Activated naive CD4-positive, alpha-beta T cell treated with anti-CD3 and anti-CD28 coated beads, Interleukin-2, amount 50 U/mL, for 24 hours (primary cell): Measurements from ENCODE around the gene SPOCK3.

Experiments used
- H3K27ac Mint-ChIP-seq: one replicate; pipeline ENCODE4 v1.8.0; 2021; ENCODE audit warnings: mild to moderate bottlenecking, mixed read lengths
- H3K27me3 Mint-ChIP-seq: one replicate; pipeline ENCODE4 v1.8.0; 2021; ENCODE audit warnings: mixed read lengths
- H3K36me3 Mint-ChIP-seq: one replicate; pipeline ENCODE4 v1.8.0; 2021; ENCODE audit warnings: mixed read lengths
- H3K4me1 Mint-ChIP-seq: one replicate; pipeline ENCODE4 v1.8.0; 2021; ENCODE audit warnings: mixed read lengths
- H3K4me3 Mint-ChIP-seq: one replicate; pipeline ENCODE4 v1.8.0; 2021; ENCODE audit warnings: mild to moderate bottlenecking, mixed read lengths
- H3K9me3 Mint-ChIP-seq: one replicate; pipeline ENCODE4 v1.8.0; 2021; ENCODE audit warnings: mixed read lengths

SPOCK3 gene

DNA sequence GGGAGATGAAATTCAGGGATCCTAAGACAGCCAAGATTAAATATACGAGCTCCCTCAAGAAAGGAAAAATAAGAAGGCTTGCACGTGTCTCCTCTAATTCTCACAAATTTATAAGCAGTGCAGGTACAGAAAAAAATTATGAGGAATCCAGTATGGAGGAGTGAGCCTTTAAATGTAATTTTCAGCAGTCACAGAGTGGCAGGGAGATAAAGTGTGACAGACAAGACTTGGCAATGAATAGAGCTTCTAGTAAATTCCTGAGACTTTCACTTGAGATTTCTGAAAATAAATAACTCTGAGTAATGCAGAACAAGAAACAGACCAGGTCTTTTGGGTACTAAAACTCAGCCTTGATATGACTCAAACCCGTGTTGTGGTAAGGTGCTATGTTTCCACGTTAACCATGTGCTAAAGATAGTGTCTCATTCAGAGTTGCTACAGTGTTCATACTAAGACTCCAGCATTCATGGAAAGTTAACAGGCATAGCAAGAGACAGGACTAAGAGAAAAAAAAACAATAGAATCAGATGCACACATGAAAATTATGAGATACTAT, 119.8 kb downstream of the SPOCK3 start:
- no peaks in the 10 kb centered on the region for H3K36me3 Mint-ChIP-seq
- H3K4me3 Mint-ChIP-seq, result no peak overlapping the region
- no peaks in the 10 kb centered on the region for H3K27me3 Mint-ChIP-seq

DNA sequence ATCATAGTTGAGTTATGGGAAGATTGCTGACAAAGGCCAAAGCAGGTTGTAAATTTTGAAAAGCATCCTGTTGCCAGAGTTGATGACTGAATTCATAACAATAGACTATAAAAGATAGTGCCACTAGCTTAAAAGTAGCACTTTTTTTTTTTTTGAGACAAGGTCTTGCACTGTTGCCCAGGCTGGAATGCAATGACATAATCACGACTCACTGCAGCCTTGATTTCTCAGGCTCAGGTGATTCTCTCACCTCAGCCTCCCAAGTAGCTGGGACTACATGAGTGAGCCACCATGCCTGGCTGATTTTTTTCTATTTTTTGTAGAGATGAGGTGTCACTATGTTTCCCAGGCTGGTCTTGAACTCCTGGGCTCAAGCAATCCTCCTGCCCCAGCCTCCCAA, 122.7 kb downstream of the SPOCK3 start:
- H3K4me1 Mint-ChIP-seq, result no peaks in the 10 kb centered on the region
- H3K36me3 Mint-ChIP-seq, result no peaks in the 10 kb centered on the region
- no peak overlapping the region for H3K4me3 Mint-ChIP-seq
- no peaks in the 10 kb centered on the region for H3K9me3 Mint-ChIP-seq
- no peak overlapping the region for H3K27ac Mint-ChIP-seq
- H3K27me3 Mint-ChIP-seq, result no peaks in the 10 kb centered on the region

More for the DNA sequence above, 119.8 kb downstream of the SPOCK3 start:
- Mint-ChIP-seq H3K4me1 (no peaks in the 10 kb centered on the region), H3K27ac (no peak overlapping the region), H3K9me3 (no peaks in the 10 kb centered on the region)

DNA sequence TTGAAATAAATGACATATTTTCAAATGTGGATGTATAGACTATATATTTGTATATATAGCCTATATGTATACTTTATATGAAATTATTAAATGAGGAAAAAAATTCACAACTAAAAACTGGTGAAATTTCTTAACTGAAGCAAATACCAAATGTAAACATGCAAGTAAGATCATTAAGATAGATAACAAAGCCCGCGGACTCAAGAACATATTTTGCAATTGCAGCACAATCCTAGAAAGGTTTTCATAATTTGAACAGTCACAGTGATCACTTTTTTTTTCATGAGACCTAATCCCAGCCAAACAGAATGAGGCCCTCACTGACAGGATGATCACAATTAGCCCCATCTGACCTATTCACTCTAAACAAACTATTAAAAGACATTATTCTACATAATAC, 123.2 kb downstream of the SPOCK3 start:
- H3K36me3 Mint-ChIP-seq, result no peaks in the 10 kb centered on the region
- H3K4me3 Mint-ChIP-seq, result no peak overlapping the region
- H3K27ac Mint-ChIP-seq, result no peak overlapping the region
- H3K9me3 Mint-ChIP-seq, result no peaks in the 10 kb centered on the region
- H3K4me1 Mint-ChIP-seq, result no peaks in the 10 kb centered on the region
- H3K27me3 Mint-ChIP-seq, result no peaks in the 10 kb centered on the region

DNA sequence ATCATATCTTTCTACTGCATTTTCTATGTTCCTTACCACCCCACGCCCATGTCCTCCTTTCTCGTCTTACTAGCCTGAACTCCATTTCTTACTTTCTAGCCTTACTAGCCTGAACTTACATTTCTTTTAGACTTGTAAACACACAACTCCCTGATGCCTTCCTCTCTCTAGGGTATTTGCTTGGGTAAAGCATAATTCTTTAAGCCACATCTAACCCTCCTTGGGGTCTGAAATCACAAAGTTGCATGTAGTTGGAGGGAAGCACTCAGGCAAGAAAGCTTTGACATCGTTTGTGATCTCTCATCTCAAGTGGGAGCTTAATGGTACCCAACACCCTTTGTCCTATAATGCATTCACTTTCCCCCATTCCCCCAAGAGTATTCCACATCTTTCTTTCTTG, 124.4 kb downstream of the SPOCK3 start:
- Mint-ChIP-seq H3K36me3 (no peaks in the 10 kb centered on the region), H3K27ac (peak overlapping the region; percentile 20), H3K9me3 (peaks cover 6% of the 10 kb centered on the region), H3K4me1 (no peaks in the 10 kb centered on the region), H3K27me3 (no peaks in the 10 kb centered on the region), H3K4me3 (no peak overlapping the region)

DNA sequence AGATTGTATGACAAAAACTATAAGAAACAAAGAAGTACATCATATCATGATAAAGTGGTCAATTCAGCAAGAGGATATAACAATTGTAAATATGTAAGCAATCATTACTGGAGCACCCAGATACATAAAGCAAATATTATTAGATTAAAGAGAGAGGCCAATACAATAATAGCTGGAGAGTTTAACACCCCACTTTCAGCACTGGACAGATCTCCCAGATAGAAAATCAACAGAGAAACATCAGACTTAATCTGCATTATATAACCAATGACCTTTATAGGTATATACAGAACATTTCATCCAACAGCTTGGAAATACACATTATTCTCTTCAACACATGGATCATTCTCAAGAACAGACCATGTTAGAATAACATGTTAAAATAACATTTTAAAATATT, 128.4 kb downstream of the SPOCK3 start:
- H3K4me3 Mint-ChIP-seq, result no peak overlapping the region
- no peak overlapping the region for H3K27ac Mint-ChIP-seq
- no peaks in the 10 kb centered on the region for H3K4me1 Mint-ChIP-seq
- H3K36me3 Mint-ChIP-seq, result no peaks in the 10 kb centered on the region
- H3K27me3 Mint-ChIP-seq, result no peaks in the 10 kb centered on the region
- peaks cover 15% of the 10 kb centered on the region for H3K9me3 Mint-ChIP-seq

DNA sequence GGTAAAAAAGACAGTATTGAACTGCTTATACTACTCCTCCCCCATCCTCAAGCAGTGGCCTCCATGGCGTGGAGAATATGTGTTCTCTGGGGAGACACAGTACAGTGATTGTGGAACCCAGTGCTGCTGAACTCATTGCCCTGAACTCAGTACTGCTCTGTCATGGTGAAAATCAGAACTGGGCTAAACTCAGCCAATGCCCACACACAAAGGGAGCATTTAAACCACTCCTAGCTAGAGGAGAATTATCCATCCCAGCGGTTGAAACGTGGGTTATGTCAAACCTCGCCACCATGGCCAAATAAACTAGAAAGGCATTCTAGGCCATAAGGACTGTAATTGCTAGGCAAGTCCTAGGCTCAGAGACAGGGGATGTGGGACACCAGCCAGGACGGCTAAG, 131.8 kb downstream of the SPOCK3 start:
- Mint-ChIP-seq H3K27ac (no peak overlapping the region), H3K36me3 (no peaks in the 10 kb centered on the region), H3K9me3 (peaks cover 15% of the 10 kb centered on the region), H3K4me3 (no peak overlapping the region), H3K27me3 (no peaks in the 10 kb centered on the region), H3K4me1 (no peaks in the 10 kb centered on the region)

DNA sequence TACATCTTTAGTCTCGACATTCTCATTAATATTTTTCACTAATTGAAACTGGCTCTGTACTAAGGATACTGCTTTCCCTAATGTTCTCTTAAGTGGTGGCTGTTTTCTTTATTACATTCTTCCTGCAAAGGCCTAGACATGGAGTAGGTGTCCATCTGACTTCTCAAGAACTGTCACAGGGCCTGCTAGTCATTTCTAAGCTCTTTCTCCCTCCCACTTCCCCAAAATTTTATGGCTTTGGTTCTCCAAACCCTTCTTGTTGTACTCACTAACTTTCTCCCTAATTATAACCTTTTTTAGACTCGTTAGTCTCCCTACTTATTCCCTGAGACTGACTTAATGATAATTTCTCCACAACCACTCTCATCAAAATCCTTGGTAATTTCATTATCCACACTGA, 133.3 kb downstream of the SPOCK3 start:
- H3K27ac Mint-ChIP-seq, result no peak overlapping the region
- H3K4me3 Mint-ChIP-seq, result no peak overlapping the region
- peaks cover 15% of the 10 kb centered on the region for H3K9me3 Mint-ChIP-seq
- H3K27me3 Mint-ChIP-seq, result no peaks in the 10 kb centered on the region
- H3K4me1 Mint-ChIP-seq, result no peaks in the 10 kb centered on the region
- no peaks in the 10 kb centered on the region for H3K36me3 Mint-ChIP-seq

DNA sequence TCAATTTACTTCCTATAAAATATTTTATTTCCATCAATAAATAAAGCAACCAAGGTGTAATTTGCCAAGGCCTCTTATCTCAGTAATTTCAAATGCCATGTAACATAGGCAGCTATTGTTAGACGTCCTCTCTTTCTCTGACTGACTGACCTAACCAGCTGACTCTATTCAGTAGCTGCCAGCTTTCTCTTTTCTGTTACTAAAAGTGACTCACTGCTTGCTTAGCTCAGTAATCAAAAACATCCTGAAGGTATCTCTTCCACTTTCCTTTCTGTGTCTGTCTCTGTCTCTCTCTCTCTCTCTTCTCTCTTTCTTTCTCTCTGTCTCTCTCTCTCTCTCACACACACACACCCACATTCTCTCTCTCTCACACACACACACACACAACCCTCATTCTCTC, 134.2 kb downstream of the SPOCK3 start:
- Mint-ChIP-seq H3K4me3 (no peak overlapping the region), H3K9me3 (peaks cover 10% of the 10 kb centered on the region), H3K27me3 (no peaks in the 10 kb centered on the region), H3K36me3 (no peaks in the 10 kb centered on the region), H3K4me1 (no peaks in the 10 kb centered on the region), H3K27ac (no peak overlapping the region)

DNA sequence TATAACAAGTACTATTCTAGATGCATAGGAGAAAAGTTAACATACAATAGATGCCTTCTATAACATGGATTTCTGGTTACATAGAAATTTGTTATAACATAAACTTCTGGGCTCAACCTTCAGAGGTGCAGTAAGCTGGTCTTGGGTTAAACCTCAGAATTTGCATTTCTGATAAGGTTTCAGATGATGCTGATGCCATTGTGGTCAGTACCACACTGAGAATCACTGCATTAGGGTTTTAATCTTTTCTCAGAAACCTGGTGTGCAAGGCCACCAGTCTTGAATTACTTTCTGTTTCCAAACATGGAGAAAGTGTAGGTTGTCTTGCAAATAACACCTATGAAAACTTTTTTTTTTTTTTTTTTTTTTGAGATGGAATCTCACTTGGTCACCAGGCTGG, 146.2 kb downstream of the SPOCK3 start:
- H3K27ac Mint-ChIP-seq, result no peak overlapping the region
- no peaks in the 10 kb centered on the region for H3K27me3 Mint-ChIP-seq
- H3K4me3 Mint-ChIP-seq, result no peak overlapping the region
- H3K4me1 Mint-ChIP-seq, result no peaks in the 10 kb centered on the region
- H3K9me3 Mint-ChIP-seq, result peaks cover 4% of the 10 kb centered on the region
- H3K36me3 Mint-ChIP-seq, result no peaks in the 10 kb centered on the region

DNA sequence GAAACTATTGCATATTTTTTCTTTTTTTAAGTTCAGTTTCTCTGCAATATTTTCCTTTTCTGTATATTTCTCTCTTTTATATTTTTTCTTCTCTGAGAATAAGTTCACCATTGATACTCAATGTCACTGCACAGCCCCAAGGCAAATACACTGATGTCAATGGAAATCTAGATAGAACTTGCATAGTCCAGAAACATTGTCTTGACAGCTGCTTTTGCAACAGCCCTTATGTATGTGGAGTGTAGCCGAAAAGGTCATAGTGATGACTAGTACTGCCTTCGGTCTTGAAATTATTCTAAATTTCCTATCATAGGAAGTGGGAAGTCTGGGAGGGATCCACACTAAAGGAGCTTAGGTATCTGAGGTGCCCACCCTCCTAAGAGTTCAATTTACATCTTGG, 150.0 kb downstream of the SPOCK3 start:
- Mint-ChIP-seq H3K36me3 (no peaks in the 10 kb centered on the region), H3K9me3 (no peaks in the 10 kb centered on the region), H3K4me3 (no peak overlapping the region), H3K27ac (no peak overlapping the region), H3K4me1 (no peaks in the 10 kb centered on the region), H3K27me3 (no peaks in the 10 kb centered on the region)

DNA sequence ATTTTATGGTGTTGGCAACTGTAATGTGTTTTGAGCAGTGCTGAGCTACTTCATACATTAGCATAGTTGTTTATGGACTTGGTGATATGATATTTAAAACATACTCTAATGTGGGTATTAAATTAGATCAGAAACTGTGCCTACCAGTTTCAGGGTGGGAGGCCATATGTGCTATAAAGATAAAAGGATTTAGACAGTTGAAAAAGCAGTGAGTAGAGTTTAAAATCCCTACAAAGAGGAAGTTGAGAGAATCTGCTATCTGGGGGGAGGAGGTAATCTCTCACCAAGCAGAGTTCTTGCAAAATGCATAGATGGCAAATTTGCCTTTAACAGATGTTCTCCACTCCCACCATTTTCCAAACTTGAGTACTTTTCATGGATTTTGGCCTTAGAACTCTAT, 154.5 kb downstream of the SPOCK3 start:
- no peak overlapping the region for H3K4me3 Mint-ChIP-seq
- H3K36me3 Mint-ChIP-seq, result no peaks in the 10 kb centered on the region
- H3K27ac Mint-ChIP-seq, result no peak overlapping the region

DNA sequence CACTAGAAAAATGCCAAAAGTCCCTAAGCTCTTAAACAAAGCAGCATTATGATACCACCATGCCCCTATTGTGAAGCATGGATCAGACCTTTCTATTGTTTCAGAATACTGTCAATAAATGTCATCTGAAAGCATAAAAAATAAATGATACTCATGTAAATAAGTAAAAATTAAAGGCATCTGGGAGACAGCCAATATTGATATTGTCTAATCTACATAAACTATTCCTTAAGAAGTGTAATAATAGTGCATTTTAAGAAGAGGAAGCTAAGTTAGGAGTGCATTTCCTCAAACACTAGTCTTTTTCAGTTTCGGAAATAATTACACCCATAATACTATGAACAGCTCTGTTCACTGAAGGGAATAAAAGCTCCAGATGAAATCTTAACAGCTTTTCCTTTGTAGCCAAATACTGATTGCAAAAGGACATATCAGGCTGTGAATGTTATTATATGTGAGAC, 181.6 kb downstream of the SPOCK3 start:
- no peak overlapping the region for H3K4me3 Mint-ChIP-seq
- H3K36me3 Mint-ChIP-seq, result no peaks in the 10 kb centered on the region
- H3K4me1 Mint-ChIP-seq, result no peaks in the 10 kb centered on the region
- H3K27me3 Mint-ChIP-seq, result no peaks in the 10 kb centered on the region
- H3K9me3 Mint-ChIP-seq, result no peaks in the 10 kb centered on the region
- H3K27ac Mint-ChIP-seq, result no peak overlapping the region

More for the DNA sequence above, 154.5 kb downstream of the SPOCK3 start:
- no peaks in the 10 kb centered on the region for H3K4me1 Mint-ChIP-seq
- H3K9me3 Mint-ChIP-seq, result peaks cover 5% of the 10 kb centered on the region
- no peaks in the 10 kb centered on the region for H3K27me3 Mint-ChIP-seq

DNA sequence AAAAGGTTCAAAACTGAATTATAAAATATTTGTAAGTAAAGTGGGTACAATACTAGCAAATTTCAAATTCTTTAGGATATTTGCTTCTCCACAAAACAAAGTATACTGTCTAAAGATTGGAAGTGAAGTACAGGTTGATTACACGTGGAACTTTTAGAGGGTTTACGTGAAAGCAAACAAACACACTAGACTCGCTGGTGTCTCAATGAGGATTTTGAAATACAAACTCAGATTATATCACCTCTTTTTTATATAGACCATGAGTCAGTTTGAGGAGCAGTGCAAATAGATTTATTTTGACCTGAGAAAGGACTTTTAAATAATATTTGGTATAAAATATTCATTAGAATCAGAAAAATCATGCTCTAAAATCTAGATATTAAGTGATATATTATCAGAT, 185.0 kb downstream of the SPOCK3 start:
- Mint-ChIP-seq H3K9me3 (no peaks in the 10 kb centered on the region), H3K4me1 (no peaks in the 10 kb centered on the region), H3K27ac (no peak overlapping the region), H3K27me3 (no peaks in the 10 kb centered on the region), H3K4me3 (no peak overlapping the region), H3K36me3 (no peaks in the 10 kb centered on the region)

DNA sequence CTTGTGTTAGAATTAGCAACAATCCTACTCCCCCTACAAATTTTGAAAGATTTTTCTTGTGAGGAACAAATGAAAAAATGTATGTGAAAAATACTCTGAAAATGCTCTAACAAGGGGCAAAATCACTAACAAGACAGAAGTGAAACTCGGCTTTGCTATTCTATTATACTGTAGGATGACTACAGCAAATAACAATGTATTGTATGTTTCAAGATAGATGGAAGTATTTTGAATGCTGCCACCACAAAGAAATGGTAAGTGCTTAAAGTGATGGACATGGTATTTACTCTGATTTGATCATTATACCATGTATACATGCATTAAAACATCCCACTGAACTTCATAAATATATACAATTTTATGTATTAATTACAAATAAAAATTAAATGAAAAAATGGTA, 192.8 kb downstream of the SPOCK3 start:
- Mint-ChIP-seq H3K4me1 (no peaks in the 10 kb centered on the region), H3K36me3 (no peaks in the 10 kb centered on the region), H3K4me3 (no peak overlapping the region), H3K27me3 (no peaks in the 10 kb centered on the region), H3K27ac (no peak overlapping the region), H3K9me3 (no peaks in the 10 kb centered on the region)

DNA sequence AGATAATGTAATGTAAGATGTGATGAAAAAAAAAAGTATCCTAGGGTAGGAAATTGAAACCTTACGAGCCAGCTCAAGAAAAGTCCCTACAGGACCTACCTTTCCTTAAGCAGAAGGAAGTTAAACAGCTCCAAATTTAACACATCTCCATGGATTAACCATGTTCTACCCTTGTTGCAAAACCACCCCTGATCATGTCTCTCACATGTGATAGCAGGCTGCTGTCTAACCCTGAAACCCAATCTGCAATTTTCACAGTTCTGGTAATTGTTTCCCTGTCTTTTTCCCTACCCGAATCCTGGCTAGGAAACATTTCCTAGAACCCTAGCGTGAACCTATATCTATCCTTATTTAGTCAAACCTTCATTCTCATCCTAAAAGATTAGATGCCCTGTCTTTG, 198.9 kb downstream of the SPOCK3 start:
- H3K27me3 Mint-ChIP-seq, result no peaks in the 10 kb centered on the region
- peaks cover 5% of the 10 kb centered on the region for H3K9me3 Mint-ChIP-seq

DNA sequence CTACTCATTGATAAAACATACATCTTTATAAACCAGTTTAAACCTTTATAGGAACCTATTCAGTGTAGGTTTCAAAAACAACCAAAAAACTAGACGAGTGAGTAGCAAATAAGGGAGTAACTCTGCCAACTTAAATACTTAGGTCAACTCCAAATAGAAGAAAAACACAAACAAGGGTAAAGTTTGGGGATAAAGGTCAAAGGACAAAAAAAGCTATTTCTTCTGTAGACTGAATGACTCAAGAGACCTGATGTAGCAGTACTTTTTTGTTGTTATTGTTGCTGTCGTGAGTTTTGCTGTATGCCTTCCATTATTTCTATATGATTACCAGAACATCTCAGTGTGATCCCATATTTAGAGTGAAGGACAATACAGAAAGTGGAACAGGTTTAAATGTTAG, 199.3 kb downstream of the SPOCK3 start:
- no peaks in the 10 kb centered on the region for H3K4me1 Mint-ChIP-seq
- no peak overlapping the region for H3K4me3 Mint-ChIP-seq
- H3K27me3 Mint-ChIP-seq, result no peaks in the 10 kb centered on the region
- H3K9me3 Mint-ChIP-seq, result peaks cover 5% of the 10 kb centered on the region
- no peaks in the 10 kb centered on the region for H3K36me3 Mint-ChIP-seq
- H3K27ac Mint-ChIP-seq, result no peak overlapping the region

More for the DNA sequence above, 198.9 kb downstream of the SPOCK3 start:
- Mint-ChIP-seq H3K36me3 (no peaks in the 10 kb centered on the region), H3K27ac (no peak overlapping the region), H3K4me3 (no peak overlapping the region), H3K4me1 (no peaks in the 10 kb centered on the region)

DNA sequence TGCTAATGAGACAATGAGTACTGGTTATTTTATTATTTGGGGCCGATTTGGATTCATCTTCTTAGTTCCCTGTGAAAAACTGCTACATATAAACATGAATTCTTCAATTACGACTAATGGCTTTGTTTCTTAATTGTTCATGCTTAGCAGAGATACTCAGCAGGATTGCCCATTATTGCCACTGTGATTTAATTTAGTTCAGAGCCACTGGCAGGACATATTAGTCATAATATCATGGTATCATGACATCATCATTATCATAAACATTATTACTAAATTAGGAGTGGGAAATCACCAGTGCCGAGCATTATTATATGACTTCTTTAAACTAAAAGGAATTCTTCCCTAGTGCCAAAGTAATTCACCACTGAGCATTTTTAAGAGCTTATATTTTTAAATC, 201.4 kb downstream of the SPOCK3 start:
- Mint-ChIP-seq H3K4me1 (no peaks in the 10 kb centered on the region), H3K36me3 (no peaks in the 10 kb centered on the region), H3K27ac (no peak overlapping the region), H3K9me3 (peaks cover 5% of the 10 kb centered on the region), H3K27me3 (no peaks in the 10 kb centered on the region), H3K4me3 (no peak overlapping the region)
